HG02571 (cell line): ENCODE results near the gene TTYH2.
"Not testable (repeated sequence)": the region's sequence is repeated elsewhere in the genome, so short reads cannot be mapped to it uniquely, and the experiment has no call there.

Source experiments
- ATAC-seq: cut with Tn5 transposase; IDR thresholded peaks from one replicate; pipeline ENCODE4 v1.9.1; 2021; ENCODE audit warnings: mild to moderate bottlenecking, moderate library complexity; ENCODE audit not compliant: unreplicated experiment

TTYH2 gene

DNA sequence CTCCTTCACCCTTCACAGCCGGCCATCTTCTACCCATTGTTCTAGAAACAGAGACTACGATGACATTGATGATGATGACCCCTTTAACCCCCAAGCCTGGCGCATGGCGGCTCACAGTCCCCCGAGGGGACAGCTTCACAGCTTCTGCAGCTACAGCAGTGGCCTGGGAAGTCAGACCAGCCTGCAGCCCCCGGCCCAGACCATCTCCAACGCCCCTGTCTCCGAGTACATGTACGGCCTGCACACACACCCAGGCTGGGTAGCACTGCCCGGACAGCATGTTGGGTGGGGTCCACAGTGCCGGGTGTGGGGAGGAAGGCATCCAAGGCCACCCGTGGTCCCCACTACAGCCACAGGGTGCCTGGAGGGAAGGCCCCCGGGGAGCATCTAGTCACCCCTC, 39.7 kb downstream of the TTYH2 start:
- ATAC-seq, result no peak

DNA sequence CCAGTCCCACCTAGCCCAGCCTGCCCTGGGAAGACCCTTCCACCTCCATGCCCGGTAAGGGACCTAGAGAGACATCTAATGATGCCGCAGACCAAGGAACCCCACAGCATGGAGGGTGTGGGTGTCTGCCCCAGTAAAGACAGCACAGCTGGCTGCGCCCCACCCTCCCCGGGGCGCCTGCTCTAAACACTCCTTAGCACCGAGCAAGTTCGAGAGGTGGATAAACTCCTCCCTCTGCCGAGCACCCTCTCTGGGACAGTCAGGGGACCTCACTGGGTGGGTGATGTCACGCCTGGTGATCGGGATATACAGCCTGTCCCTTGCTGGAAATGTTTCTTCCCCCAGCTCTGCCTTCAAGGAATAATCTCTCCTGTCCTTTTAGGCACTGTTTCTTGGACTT, 43.9 kb downstream of the TTYH2 start:
- ATAC-seq, result no peak

DNA sequence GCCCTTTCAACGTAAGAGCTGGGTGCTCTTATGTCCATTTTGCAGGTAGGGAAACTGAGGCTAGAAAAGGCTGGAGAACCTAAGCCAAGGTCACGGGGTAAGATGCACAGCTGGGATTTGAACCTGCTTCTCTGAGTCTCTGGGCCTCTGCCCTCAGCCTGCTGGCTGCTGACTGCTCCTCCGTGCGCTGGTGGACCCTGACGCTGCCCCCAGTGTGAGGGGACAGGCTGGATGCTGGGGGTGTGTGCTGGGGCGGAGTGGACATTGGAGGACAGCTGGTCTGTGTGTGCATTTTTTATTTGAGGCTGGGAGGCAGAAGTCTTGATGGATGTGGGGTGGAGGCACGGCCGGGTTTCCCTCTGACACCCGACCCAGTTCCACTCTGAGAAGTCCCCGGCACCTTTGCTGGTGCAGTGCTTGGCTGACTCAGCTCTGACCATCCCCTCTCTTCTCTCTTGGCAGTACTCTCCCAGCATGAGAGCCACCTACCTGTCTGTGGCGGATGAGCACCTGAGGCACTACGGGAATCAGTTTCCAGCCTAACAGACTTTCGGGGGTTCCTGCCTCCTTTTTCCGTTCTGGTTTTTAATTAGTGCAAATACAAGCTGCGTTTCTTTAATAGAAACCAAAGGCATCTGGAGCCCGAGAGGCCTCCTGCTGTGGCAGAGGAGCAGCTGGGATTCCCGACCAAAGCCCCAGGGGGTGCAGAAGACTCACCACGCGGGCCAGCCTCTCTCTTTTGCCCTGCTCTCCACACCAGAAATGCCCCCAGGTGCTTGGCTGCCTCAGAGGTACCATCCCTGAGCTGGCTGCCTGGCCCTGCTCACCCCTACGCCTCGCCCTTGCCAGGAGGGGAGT, 46.5 kb downstream of the TTYH2 start:
- ATAC-seq, result no peak

DNA sequence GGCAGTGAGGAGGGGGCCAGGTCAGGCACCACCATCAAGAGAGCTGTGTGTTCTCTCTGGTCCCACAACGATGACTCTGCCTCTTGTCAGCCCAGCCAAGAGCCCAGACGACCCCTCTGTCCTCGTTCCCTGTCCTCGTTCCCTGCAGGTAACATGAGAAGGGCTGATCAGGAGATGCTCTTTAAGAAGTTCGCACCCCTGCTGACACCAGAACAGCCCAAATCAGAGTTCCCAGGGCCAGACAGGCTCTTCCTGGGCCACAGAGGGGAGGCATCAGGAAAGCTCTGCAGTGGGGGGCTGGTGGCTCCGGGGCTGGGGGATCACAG, 47.1 kb downstream of the TTYH2 start:
- ATAC-seq, result no peak

DNA sequence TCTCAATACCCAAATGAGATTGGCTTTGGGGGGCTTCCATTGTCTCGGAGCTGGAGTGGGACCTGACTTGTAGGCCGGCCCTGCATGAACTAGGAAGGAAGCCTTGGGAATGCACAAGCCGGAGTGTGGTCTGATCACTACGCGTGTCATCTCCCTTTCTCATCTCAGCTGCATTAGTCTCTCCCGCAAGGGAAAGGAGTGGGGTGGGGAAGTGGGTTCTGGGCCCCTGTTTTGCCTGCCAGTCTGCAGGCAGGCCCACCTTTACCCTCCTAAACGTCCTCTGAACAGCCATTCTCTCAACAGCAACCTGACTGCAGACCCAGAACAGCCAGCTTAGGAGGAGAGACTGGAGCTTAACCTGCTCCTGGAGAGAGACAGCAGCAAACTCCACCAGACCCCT, 49.2 kb downstream of the TTYH2 start:
- no peak for ATAC-seq

DNA sequence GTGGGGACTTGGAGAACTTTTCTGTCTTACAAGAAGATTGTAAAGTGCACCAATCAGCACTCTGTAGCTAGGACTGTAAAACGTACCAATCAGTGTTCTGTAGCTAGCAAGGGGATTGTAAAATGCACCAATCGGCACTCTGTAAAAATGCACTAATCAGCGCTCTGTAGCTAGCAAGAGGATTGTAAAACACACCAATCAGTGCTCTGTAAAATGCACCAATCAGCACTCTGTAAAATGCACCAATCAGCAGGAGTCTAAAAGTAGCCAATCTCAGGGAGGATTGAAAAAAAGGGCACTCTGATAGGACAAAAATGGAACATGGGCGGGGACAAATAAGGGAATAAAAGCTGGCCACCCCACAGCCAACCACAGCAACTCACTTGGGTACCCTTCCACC, 53.7 kb downstream of the TTYH2 start:
- ATAC-seq, result not testable (repeated sequence)

DNA sequence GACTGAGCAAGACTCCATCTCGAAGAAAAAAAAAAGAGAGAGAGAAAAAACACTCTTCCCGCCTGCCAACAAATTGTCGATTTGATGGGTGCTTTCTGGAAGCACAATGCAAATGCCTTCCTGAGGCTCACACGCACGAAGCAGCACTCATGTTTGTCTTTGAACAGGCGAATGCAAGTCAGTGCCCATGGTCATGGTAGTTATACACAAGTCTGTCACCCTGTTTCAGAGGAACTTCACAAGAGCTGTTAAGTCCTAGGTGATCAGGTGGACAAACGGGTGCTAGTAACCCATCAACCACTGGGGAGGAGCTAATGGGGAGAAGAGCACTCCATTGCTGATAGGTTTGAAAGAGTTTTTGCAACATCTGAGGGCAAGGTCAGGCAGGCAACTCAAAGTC, 54.2 kb downstream of the TTYH2 start:
- no peak for ATAC-seq

DNA sequence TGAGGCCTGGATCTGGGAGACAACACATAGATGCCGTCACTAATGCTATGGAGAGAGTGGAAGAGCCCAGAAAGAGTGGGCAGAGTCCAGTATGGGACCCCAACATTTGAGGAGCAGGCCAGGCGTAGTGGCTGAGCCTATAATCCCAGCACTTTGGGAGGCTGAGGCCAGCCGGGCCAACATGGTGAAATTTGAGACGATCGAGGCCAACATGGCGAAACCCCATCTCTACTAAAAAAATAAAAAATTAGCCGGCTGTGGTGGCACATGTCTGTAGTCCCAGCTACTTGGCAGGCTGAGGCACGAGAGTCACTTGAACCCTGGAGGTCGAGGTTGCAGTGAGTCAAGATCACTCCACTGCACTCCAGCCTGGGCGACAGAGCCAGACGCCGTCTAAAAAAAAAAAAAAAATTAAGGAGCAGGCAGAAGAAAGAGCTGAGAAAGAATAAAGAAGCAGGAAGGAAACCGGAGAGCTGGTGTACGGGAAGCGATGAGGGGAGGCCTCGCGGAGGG, 54.7 kb downstream of the TTYH2 start:
- no peak for ATAC-seq

DNA sequence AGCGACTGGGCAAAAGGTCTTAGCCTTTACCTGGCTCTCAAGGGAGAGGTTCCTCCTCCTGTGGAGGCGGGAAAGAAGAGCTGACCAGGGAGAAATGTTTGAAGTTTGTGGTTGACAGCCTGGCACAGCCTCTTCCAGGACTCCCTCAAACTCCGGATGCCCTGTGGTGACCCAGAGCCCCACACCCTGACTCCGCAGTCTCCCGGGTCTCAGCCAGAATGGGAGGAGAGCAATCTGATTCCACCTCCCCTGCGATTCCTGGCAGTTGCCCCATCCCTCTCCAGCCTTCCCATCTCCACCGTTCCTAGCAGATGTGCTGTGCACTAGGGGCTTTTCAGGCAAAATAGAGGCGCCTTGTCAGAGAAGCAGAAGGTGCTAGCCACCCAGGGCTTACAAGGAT, 55.2 kb downstream of the TTYH2 start:
- ATAC-seq, result no peak

DNA sequence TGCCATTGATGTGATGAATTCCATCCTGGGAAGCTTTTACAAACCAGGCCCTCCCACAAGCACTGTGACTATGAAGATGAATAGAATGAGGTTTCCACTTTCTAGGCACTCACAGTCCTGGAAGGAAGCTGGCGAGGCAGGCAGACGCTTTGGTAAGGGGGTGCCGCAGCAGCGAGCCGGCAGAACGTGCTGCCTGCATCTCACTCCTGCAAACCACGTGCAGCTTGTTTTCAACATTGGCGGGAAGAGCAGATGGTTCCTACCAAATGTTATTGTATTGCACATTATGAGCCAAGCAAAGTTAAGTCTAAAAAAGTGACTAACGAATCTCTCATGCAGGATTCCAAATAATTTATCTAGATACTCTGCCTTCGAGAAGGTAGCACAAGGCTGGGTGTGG, 57.0 kb downstream of the TTYH2 start:
- ATAC-seq, result no peak

DNA sequence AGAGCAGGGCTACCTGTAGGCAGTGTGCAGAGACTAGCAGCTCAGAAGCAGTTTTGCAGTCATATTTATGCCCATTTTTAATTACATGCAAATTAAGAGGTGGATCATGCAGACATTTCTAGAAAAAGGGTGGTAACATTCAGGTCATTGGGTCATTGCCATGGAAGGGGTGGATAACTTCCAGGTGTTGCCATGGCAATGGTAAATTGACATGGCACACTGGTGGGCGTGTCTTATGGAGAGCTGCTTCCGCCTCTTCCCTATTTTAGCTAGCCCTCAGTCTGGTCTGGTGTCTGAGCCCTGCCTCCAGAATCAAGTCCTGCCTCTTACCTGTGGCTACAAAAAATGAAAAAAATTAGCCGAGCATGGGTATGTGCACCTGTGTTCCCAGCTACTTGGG, 57.9 kb downstream of the TTYH2 start:
- no peak for ATAC-seq

DNA sequence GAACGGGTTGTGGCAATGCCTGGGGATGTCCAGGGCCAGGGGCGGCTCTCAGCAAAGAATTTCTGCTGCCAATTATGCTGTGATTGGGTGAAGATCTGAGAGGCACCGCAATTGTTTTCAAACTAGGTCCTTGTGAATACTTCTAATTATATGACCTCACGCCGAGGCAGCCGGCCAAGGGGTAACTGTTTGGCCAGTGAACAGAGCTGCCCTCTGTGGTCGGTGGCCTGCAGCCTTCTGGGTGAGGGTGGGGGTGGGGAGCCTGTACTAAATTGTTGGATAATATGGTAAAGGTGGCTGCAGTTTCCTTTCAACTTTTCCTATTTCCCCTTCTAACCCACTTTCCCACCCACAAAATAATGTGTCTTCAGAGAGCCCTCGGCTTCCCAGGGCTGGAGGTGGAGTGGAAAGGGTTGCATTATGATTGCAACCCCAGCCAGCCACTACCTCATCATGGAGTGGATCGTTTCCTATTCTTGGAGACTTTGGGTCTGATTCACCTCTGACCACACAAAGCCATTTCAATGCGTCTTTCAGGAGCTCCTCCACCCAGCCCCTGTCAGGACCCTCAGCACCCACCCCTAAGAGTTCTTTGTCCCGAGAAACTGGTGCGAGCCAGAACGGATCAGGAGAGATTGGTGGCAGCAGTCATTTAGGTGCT, 58.7 kb downstream of the TTYH2 start:
- no peak for ATAC-seq

DNA sequence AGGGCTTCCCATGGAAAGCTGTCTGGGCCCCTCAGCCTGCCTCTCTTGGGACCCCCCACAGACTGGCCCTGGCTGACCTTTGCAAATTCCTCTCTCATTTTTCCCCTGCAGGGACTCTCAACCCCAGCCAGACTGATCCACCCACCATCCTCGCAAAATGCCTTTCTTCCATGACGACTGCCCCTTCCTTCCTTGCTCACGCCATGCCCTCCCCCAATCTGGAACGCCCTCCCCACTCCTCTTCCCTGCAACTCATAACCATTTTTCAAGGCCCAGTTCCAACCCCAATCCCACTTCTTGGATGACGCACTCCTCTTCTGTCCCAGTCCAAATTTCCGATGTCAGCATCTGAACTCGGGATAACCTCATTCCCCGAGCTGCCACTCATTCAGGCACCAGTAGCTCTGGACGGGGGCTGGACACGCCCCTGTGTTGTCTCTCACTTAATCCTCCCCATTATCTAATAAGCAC, 59.4 kb downstream of the TTYH2 start:
- ATAC-seq, result no peak

DNA sequence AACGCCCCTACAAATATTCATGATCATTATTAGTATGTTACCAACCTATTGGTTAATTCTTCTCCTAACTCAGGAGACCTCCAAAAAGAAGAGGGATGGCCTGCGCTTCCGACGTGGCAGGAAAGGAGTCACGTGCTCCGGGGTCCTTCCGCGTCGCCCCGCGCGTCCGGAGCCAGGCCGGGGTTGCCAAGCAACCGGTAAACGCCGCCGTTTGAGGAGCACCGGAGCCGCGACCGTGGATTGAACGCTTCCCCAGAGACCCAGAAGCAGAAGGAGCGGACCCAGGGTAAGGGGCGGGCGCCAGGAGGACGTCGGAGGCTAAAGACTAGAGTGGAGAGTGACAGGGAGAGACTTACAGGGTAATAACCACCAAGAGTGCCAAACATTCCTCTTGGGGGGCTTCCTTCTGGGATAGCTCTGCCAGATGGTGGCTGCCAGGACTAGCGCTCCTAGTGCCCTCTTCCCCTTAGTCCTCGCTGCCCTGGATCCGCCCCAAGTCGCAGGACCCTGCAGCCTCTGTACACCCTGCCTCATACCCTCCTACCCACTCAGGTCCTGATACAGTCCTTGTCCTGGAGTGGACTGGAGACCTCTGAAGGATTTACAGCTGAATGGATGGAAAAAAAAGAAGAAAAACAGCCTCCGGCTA, 60.8 kb downstream of the TTYH2 start, which contains the start of gene DNAI2:
Gene DNAI2, plus strand, starts transcription at position 175 of the 649 bp plus-strand sequence. CDS start 7,584 bp downstream, outside the sequence.
- ATAC-seq, result no peak

DNA sequence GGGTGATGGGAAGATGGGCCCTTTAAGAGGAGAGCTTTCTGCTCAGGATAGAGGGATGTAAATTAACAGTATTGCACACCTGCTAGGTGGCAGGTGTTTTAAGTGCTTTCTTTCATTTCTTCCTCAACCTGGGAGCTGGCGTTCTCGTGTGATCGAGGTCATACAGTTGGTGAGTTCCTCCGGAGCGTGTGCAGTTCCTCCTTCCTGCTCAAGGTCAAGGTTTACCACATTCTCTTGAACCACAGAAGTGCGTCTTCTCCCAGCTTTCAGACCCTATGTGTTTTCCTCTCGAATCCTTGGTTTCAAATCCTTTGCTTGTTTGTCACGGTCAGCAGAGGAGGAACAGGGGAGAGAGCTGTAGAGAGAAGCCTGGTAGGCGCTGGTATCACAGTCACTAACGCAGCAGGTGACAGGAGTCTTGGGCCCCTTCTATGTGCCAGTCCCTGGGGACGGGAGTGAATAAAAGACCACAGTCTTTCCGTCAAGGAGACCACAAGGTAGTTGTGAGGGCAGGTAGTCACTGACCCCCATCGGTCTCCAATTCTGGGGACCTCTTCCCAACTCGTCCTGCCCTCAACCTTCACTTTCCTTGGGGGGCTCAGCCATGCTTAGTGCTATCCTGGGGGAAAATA, 61.5 kb downstream of the TTYH2 start:
- no peak for ATAC-seq

DNA sequence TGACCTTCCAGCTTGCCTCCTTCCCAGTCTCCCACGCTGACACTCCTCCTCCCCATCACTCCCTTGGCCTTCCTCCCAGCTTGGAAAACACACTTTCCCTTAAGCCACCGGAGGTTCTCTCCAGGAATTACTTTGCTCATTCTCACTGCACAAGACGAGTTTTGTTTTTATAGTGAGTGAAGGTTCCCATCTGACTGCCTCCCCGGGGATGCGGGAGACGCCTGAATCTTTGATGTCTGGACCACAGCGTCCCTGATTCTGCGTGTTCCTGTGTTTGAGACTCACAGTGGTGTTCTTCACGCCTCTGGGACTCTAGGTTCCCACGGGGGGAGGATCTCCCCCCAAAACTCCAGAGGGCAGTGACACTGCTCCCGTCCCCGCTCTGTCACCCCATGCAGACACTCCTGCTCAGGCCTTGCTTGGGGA, 62.7 kb downstream of the TTYH2 start:
- no peak for ATAC-seq

DNA sequence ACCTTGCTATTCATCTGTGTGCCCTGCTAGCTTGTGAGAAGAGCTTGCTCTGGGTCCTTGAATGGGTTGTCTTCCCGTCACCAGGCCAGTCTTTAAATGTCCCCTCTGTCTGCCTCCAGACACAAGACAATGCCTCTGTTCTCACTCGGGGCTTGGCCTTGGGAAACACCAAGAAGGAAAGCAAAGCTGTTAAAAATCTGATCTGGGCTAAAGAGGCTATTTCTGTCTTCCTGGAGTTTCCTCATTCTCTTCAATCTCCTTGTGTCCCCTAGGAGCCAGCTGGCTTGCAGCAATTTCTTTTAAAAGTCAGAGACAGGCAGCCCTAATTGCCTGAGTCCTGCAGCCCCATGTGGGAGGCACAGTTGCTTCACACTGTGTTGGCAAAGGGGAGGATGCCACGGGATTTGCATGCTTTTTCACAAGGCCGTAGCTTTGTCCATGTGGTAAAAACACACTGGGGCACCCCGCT, 63.2 kb downstream of the TTYH2 start:
- no peak for ATAC-seq

DNA sequence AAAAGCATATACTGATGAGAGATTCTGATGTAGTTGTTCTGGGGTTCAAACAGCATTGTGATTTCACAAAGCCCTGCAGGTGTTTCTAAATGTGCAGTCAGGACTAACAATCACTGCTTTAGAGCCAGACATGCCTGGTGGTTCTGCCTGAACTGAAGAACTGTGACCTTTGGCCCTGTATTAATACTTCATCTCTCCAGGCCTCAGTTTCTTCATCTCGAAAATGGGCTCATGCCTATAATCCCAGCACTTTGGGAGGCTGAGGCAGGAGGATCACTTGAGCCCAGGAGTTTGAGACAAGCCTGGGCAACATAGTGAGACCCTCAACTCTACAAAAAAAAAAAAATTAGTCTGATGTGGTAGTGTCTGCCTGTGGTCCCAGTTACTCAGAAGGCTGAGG, 64.6 kb downstream of the TTYH2 start:
- ATAC-seq, result no peak

DNA sequence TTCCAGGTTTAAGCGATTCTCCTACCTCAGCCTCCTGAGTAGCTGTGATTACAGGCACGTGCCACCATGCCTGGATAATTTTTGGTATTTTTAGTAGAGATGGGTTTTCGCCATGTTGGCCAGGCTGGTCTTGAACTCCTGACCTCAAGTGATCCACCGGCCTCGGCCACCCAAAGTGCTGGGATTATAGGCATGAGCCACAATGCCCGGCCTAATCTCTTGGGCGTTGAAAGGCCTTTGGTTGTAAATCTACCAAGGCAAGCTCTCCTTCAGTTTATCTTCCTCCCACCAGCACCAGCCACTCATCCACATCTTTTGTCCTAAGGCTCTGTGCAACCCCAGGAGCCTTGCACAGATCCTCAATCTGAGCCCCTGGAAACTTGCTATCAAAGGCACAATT, 66.2 kb downstream of the TTYH2 start:
- not testable (repeated sequence) for ATAC-seq

DNA sequence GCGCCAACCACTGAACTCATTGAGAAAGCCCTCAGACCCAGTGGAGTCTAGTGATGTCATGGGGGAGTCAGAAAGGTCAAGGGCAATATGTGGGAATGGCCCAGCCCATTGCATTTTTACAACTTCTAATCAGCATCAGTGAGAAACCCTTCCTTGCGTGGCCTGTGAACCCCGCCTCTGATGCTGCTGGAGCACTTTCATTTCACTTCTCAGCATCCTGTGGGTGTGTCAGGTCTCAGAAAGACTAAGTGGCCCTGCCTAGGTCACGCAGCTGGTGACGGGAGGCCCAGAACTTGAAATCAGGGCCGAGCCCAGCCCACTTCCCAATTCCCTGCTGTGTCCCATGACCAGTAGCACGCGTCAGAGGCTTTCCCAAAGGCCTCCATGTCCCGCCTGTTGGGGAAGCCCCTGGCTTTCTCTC, 66.7 kb downstream of the TTYH2 start:
- no peak for ATAC-seq

DNA sequence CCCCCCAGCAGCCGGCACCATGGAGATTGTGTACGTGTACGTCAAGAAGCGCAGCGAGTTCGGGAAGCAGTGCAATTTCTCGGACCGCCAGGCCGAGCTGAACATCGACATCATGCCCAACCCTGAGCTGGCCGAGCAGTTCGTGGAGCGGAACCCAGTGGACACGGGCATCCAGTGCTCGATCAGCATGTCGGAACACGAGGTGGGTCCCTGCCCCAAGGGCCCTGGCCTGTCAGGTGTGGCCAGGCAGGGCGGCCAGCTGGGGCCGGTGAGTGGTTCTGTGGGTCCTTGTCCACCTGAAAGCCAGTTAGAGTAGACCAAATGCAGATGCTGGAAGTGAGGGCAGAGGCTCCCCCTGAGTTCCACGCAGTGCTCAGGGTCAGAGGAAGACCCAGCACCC, 68.4 kb downstream of the TTYH2 start:
- no peak for ATAC-seq
